DOHH2 (cell line): ENCODE results near the gene TSKS.

Experiments
- CTCF ChIP-seq: fragments of 200-600 bp; sonication (generic); IDR thresholded peaks from one replicate; pipeline ENCODE4 v1.5.1; 2014; ENCODE audit warnings: antibody characterized with exemption, mild to moderate bottlenecking, low read depth, low read length; ENCODE audit not compliant: poor library complexity, severe bottlenecking
- EZH2phosphoT487 ChIP-seq: fragments of 200-600 bp; sonication (generic); IDR thresholded peaks from 2 replicates; pipeline ENCODE4 v1.6.1; 2017; ENCODE audit warnings: borderline replicate concordance, mild to moderate bottlenecking, antibody characterized with exemption, low read length, moderate library complexity, mixed read lengths

GRCh38 chr19:49770529-49770928 is 7.4 kb upstream of the TSKS start:
- TF ChIP-seq CTCF (no peak), EZH2phosphoT487 (no peak)
